Measurements from ENCODE around the gene PPP6R2.

Gene PPP6R2

GRCh38 chr22:50342651-50343540 is at the start of gene PPP6R2:
Gene PPP6R2 (plus strand): TSS chr22:50343327. CDS start chr22:50393909, 50,582 bp downstream.
- no peak for TF ChIP-seq CTCF (IDR thresholded peaks at IDR 0.05; ENCODE audit: low read depth, low read length)
- DNase-seq (ENCODE audit: extremely low read depth, low read depth), result peak; percentile 7

- no peak for TF ChIP-seq CTCF (IDR thresholded peaks at IDR 0.05; ENCODE audit: low read depth, low read length)
- DNase-seq (ENCODE audit: extremely low read depth, low read depth), result no peak
Measured at GRCh38 chr22:50293441-50294318, 49.4 kb upstream of the PPP6R2 start.

GRCh38 chr22:50294319-50294656 is 48.8 kb upstream of the PPP6R2 start:
- TF ChIP-seq CTCF (IDR thresholded peaks at IDR 0.05; ENCODE audit: low read depth, low read length), result no peak
- DNase-seq (ENCODE audit: extremely low read depth, low read depth), result no peak

GRCh38 chr22:50296658-50297490 is 46.3 kb upstream of the PPP6R2 start:
- TF ChIP-seq CTCF (IDR thresholded peaks at IDR 0.05; ENCODE audit: low read depth, low read length), result no peak

GRCh38 chr22:50297510-50298265 is 45.4 kb upstream of the PPP6R2 start:
- no peak for TF ChIP-seq CTCF (IDR thresholded peaks at IDR 0.05; ENCODE audit: low read depth, low read length)
- DNase-seq (ENCODE audit: extremely low read depth, low read depth), result no peak

More at GRCh38 chr22:50296658-50297490, 46.3 kb upstream of the PPP6R2 start:
- no peak for DNase-seq (ENCODE audit: extremely low read depth, low read depth)

GRCh38 chr22:50298266-50298637 is 44.9 kb upstream of the PPP6R2 start:
- no peak for TF ChIP-seq CTCF (IDR thresholded peaks at IDR 0.05; ENCODE audit: low read depth, low read length)
- no peak for DNase-seq (ENCODE audit: extremely low read depth, low read depth)

Data from AG09319 (cell line).